ENCODE results near the gene DUSP10. TPM values are rescaled to one million over a fixed set of nuclear protein-coding genes. Genes with fewer than 3 reads are reported as not detected.

Gene DUSP10
- total RNA-seq, 1 experiment from 2014 or later = 1.7 TPM

DNA sequence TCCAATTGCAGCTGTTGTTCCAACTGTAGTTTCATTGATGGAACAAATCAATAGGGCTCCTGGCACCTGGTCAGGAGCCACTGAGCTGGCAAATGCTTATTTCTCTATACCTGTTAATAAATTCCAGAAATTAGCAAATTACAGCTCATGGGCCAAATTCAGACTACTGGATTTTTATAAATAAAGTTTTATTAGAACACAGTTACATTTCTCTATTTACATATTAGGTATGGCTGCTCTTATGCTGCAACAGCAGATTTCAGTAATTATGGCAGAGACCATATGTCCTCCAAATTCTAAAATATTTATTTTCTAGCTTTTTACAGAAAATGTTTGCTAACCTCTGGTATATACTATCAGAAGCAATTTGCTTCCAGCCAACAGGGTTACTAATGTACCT lies 47.8 kb downstream of the DUSP10 start:
- POLR2A ChIA-PET = no interaction called here
- CTCF ChIA-PET = no interaction called here
- TF ChIP-seq ZFX (IDR thresholded peaks at IDR 0.05) (no peak), ZNF274 (IDR thresholded peaks at IDR 0.05; ENCODE audit: low read depth, low read length) (no peak), POLR2AphosphoS5 (IDR thresholded peaks at IDR 0.05; ENCODE audit: low read depth, low read length) (no peak), POLR2A (IDR thresholded peaks at IDR 0.05; ENCODE audit: borderline replicate concordance, extremely low read depth, insufficient read depth, insufficient read length) (no peak), CEBPB (IDR thresholded peaks at IDR 0.05; ENCODE audit: low read depth) (no peak), CBX3 (IDR thresholded peaks at IDR 0.05; ENCODE audit: low read depth) (no peak), TCF7L2 (IDR thresholded peaks at IDR 0.05; ENCODE audit: borderline replicate concordance, extremely low read depth, insufficient read depth, insufficient read length) (no peak), CTCF (IDR thresholded peaks at IDR 0.05 in 2 of 3, conservative IDR thresholded peaks at IDR 0.05 in 1 of 3; ENCODE audit: borderline replicate concordance in 1 of 3, insufficient read depth in 1 of 3, low read depth in 2 of 3, low read length in 2 of 3) (no peak), RAD21 (IDR thresholded peaks at IDR 0.05; ENCODE audit: low read depth) (no peak), FOSL1 (IDR thresholded peaks at IDR 0.05; ENCODE audit: low read depth) (no peak), SIN3A (IDR thresholded peaks at IDR 0.05; ENCODE audit: low read depth) (no peak)
- RAD21 ChIA-PET (ENCODE audit: low non-redundant PET in 1 of 2, low total read pairs in 2 of 2, uncharacterized antibody in 2 of 2, unreplicated experiment in 2 of 2) = no interaction called here
- BruUV-seq (replicated peaks) = no TSS peak
- Histone ChIP-seq H3K9me3 (ENCODE audit: control insufficient read depth in 1 of 2, insufficient read depth in 1 of 2, low read depth in 1 of 2, low read length in 2 of 2) (no peaks in the 10 kb centered on the region), H2AFZ (ENCODE audit: low read depth, low read length, poor library complexity, severe bottlenecking) (no peak overlapping the region), H3K36me3 (ENCODE audit: control insufficient read depth in 1 of 2, insufficient read depth in 2 of 2, low read length in 2 of 2) (no peaks in the 10 kb centered on the region), H3K27me3 (ENCODE audit: insufficient read depth, low read length) (no peaks in the 10 kb centered on the region), H3K27ac (ENCODE audit: low read depth, low read length) (no peak overlapping the region), H3K79me2 (ENCODE audit: insufficient read depth, low read length) (no peaks in the 10 kb centered on the region), H3K4me3 (replicated peaks in 1 of 2; ENCODE audit: low read depth in 1 of 2, low read length in 2 of 2) (no peak overlapping the region), H3K4me1 (ENCODE audit: control insufficient read depth in 1 of 2, insufficient read depth in 2 of 2, low read length in 2 of 2) (no peaks in the 10 kb centered on the region), H3K9me2 (ENCODE audit: insufficient read depth) (no peaks in the 10 kb centered on the region), H3K4me2 (ENCODE audit: low read length) (no peak overlapping the region), H3K9ac (ENCODE audit: low read length) (no peak overlapping the region), H4K20me1 (ENCODE audit: insufficient read depth) (no peaks in the 10 kb centered on the region)
- intact Hi-C loops (cut with micrococcal nuclease) = no loop called here
- DNase-seq (ENCODE audit: low read depth, low spot score) = no peak
- no peak for ATAC-seq

All from HCT116 (cell line).